Vagina (tissue), 2 donors: ENCODE results near the gene TNIP2. TPM values are rescaled to one million over a fixed set of nuclear protein-coding genes. Genes with fewer than 3 reads are reported as not detected.

Source experiments
- DNase-seq, 2 donors: peaks; one replicate each; pipeline ENCODE4 v3.0.0-alpha.2; 2017; ENCODE audit errors: extremely low spot score in 2 of 2
- H3K27ac ChIP-seq: fragments of 200-600 bp; sonication (generic); one replicate; pipeline ENCODE4 v1.5.1; 2019
- H3K27me3 ChIP-seq: fragments of 200-600 bp; sonication (generic); one replicate; pipeline ENCODE4 v1.5.1; 2019
- H3K36me3 ChIP-seq, 2 donors: fragments of 200-600 bp; sonication (generic); one replicate each; pipeline ENCODE4 v1.5.1; 2017 to 2019
- H3K4me1 ChIP-seq: fragments of 200-600 bp; sonication (generic); one replicate; pipeline ENCODE4 v1.5.1; 2019
- H3K4me3 ChIP-seq, 2 donors: fragments of 200-600 bp; sonication (generic); 1 replicate in 1 of 2; 2 replicates in 1 of 2; pipeline ENCODE4 v1.5.1; 2016 to 2019
- H3K9me3 ChIP-seq: fragments of 200-600 bp; sonication (generic); one replicate; pipeline ENCODE4 v1.5.1; 2019
- CTCF ChIP-seq, 3 experiments: fragments of 450-650 bp in 2 of 3; fragments of 200-600 bp in 1 of 3; sonication (generic) in 1 of 3; IDR thresholded peaks; one replicate each; pipeline ENCODE4 v1.5.1; 2017 to 2019; ENCODE audit warnings: antibody characterized with exemption in 3 of 3, mild to moderate bottlenecking in 2 of 3, moderate library complexity in 2 of 3
- POLR2A ChIP-seq, 2 donors: fragments of 450-650 bp; IDR thresholded peaks; one replicate each; pipeline ENCODE4 v1.6.1; 2017; ENCODE audit warnings: antibody characterized with exemption in 2 of 2, mild to moderate bottlenecking in 2 of 2, moderate library complexity in 2 of 2
- POLR2AphosphoS5 ChIP-seq, 2 donors: sonication (generic); formaldehyde crosslinking; IDR thresholded peaks; one replicate each; pipeline ENCODE4 v1.9.0; 2017; ENCODE audit warnings: antibody characterized with exemption in 2 of 2, mild to moderate bottlenecking in 2 of 2, low read depth in 1 of 2; ENCODE audit not compliant: insufficient read depth in 1 of 2
- intact Hi-C: fragments of 100-400 bp; cut with DNase I; formaldehyde crosslinking; loops from one replicate; pipeline ENCODE4 v1.15.1; 2023
- total RNA-seq: library from RNA; depleted of rRNA; stranded (reverse); fragments of >200 nt; gene quantifications from one replicate; pipeline ENCODE4 v1.2.3, GENCODE V29; 2016

The TNIP2 gene
- total RNA-seq, 1 donor from 2014 or later = 57.0 TPM

DNA sequence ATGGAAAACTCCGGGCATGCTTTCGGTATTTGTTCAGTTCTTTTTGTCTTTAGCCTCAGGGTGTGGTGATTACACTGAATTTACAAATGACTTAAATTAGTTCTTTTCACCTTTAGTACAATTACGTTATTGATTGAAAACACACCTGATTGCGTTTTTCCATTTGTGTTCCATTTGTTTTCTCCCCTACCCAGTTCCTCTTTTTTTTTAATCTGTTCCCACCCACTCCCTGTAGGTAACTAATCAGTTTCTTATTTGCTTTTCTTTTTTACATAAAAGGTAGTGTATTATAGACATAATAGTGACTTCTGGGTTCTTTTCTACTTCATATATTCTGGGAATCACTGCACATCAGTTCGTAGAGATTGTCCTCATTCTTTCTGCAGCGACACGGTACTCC, 53.4 kb downstream of the TNIP2 start:
- H3K27me3 ChIP-seq = no peaks in the 10 kb centered on the region
- no peaks in the 10 kb centered on the region for H3K4me1 ChIP-seq
- intact Hi-C loops = no loop called here
- DNase-seq = no peak
- no peaks in the 10 kb centered on the region for H3K9me3 ChIP-seq
- H3K36me3 ChIP-seq = peaks cover 0 to 79% of the 10 kb centered on the region in 2 donors
- TF ChIP-seq POLR2A (IDR thresholded peaks at IDR 0.05) (no peak), POLR2AphosphoS5 (IDR thresholded peaks at IDR 0.05; ENCODE audit: insufficient read depth in 1 of 2, low read depth in 1 of 2) (no peak), CTCF (IDR thresholded peaks at IDR 0.05) (no peak)
- H3K27ac ChIP-seq = no peak overlapping the region
- H3K4me3 ChIP-seq = no peak overlapping the region

DNA sequence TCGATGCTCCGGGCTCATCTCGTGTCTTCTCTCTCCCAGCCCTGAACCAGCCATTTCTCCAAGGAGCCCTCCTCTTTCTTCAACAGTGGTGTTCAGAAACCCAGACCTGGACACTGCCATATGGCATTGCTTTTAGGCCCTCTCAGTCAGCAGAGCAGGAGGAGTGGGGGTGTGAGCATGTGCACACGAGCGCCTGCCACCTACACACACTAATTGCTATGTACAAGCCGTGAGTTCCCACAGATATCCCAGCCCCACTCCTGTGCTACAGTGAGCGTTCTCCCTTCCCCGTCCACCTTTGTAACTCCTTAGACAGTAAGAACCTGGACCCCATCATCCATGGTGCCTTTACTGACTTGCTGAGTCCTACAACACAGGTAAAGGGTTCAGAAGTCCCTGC, 53.8 kb downstream of the TNIP2 start:
- peaks cover 0 to 78% of the 10 kb centered on the region in 2 donors for H3K36me3 ChIP-seq
- no peak for DNase-seq
- no peak overlapping the region for H3K27ac ChIP-seq
- H3K9me3 ChIP-seq = no peaks in the 10 kb centered on the region
- intact Hi-C loops = no loop called here
- H3K27me3 ChIP-seq = no peaks in the 10 kb centered on the region
- H3K4me3 ChIP-seq = no peak overlapping the region
- TF ChIP-seq POLR2AphosphoS5 (IDR thresholded peaks at IDR 0.05; ENCODE audit: insufficient read depth in 1 of 2, low read depth in 1 of 2) = no peak
- TF ChIP-seq POLR2A (IDR thresholded peaks at IDR 0.05) = no peak
- no peak for TF ChIP-seq CTCF (IDR thresholded peaks at IDR 0.05)
- H3K4me1 ChIP-seq = no peaks in the 10 kb centered on the region

- H3K4me3 ChIP-seq = no peak overlapping the region
- H3K4me1 ChIP-seq = no peaks in the 10 kb centered on the region
- peaks cover 0 to 88% of the 10 kb centered on the region in 2 donors for H3K36me3 ChIP-seq
- no peak for DNase-seq
- TF ChIP-seq POLR2AphosphoS5 (IDR thresholded peaks at IDR 0.05; ENCODE audit: insufficient read depth in 1 of 2, low read depth in 1 of 2) (no peak), CTCF (IDR thresholded peaks at IDR 0.05) (no peak), POLR2A (IDR thresholded peaks at IDR 0.05) (no peak)
- H3K27ac ChIP-seq = no peak overlapping the region
- intact Hi-C loops = no loop called here
- no peaks in the 10 kb centered on the region for H3K27me3 ChIP-seq
- no peaks in the 10 kb centered on the region for H3K9me3 ChIP-seq
These were observed 56.1 kb downstream of the TNIP2 start for GRCh38 chr4:2700031-2700430.

- TF ChIP-seq POLR2AphosphoS5 (IDR thresholded peaks at IDR 0.05; ENCODE audit: insufficient read depth in 1 of 2, low read depth in 1 of 2) (no peak), POLR2A (IDR thresholded peaks at IDR 0.05) (no peak), CTCF (IDR thresholded peaks at IDR 0.05) (no peak)
- DNase-seq = no peak
- no peak overlapping the region for H3K4me3 ChIP-seq
- intact Hi-C loops = no loop called here
- H3K27ac ChIP-seq = no peak overlapping the region
- peaks cover 0 to 88% of the 10 kb centered on the region in 2 donors for H3K36me3 ChIP-seq
- no peaks in the 10 kb centered on the region for H3K4me1 ChIP-seq
- no peaks in the 10 kb centered on the region for H3K27me3 ChIP-seq
- no peaks in the 10 kb centered on the region for H3K9me3 ChIP-seq
These were observed 56.6 kb downstream of the TNIP2 start for GRCh38 chr4:2699534-2699933.

DNA sequence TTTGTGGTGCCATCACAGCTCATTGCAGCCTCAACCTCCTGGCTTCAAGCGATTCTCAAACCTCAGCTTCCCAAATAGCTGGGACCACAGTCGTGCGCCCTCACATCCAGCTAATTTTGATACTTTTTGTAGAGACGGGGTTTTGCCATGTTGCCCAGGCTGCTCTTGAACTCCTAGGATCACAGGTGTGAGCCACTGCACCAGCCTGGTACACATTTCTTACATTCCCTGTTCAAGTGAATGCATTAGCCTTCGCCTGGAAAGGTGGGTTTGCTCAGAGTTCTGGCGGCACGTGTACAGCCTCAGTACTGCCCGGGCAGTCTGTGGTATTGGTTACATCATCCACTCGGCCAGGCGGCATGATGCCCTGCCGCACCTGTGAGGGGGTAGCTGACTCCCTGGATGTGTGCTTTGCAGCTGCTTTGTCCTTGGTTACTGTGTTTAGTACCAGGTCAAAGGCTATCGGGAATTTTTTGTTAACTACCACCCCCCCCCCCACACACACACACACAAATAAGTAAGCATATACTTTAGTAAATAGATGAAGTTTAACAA, 57.1 kb downstream of the TNIP2 start:
- H3K36me3 ChIP-seq = peaks cover 0 to 88% of the 10 kb centered on the region in 2 donors
- no peaks in the 10 kb centered on the region for H3K4me1 ChIP-seq
- no peak for TF ChIP-seq POLR2A (IDR thresholded peaks at IDR 0.05)
- no peak for TF ChIP-seq POLR2AphosphoS5 (IDR thresholded peaks at IDR 0.05; ENCODE audit: insufficient read depth in 1 of 2, low read depth in 1 of 2)
- no peak for TF ChIP-seq CTCF (IDR thresholded peaks at IDR 0.05)
- no peak overlapping the region for H3K4me3 ChIP-seq
- H3K9me3 ChIP-seq = no peaks in the 10 kb centered on the region
- intact Hi-C loops = no loop called here
- no peak for DNase-seq
- no peaks in the 10 kb centered on the region for H3K27me3 ChIP-seq
- H3K27ac ChIP-seq = no peak overlapping the region
